GM23338 (cell line): ENCODE data around the gene ULBP3. TPM values are rescaled to one million over a fixed set of nuclear protein-coding genes. Genes with fewer than 3 reads are reported as not detected.

ENCODE experiments used
- ATAC-seq: fragments of 200-7000 bp; cut with Tn5 transposase; 3 replicates; pipeline ENCODE4 v1.9.1; 2020
- DNase-seq: peaks from one replicate; pipeline ENCODE4 v3.0.0-alpha.2; 2015; ENCODE audit warnings: low spot score
- H2AFZ ChIP-seq: fragments of 200-600 bp; sonication (generic); 2 replicates; pipeline ENCODE4 v1.8.0; 2016; ENCODE audit warnings: antibody characterized with exemption, mild to moderate bottlenecking, moderate library complexity
- H3F3A ChIP-seq: fragments of 200-600 bp; sonication (generic); replicated peaks from 2 replicates; pipeline ENCODE4 v1.8.0; 2017; ENCODE audit warnings: antibody characterized with exemption, mixed run types, low read depth
- H3K27ac ChIP-seq: fragments of 200-600 bp; sonication (generic); 2 replicates; pipeline ENCODE4 v1.6.1; 2016; ENCODE audit warnings: low read depth
- H3K27me3 ChIP-seq: fragments of 200-600 bp; sonication (generic); 2 replicates; pipeline ENCODE4 v1.8.0; 2016; ENCODE audit warnings: mild to moderate bottlenecking, mixed run types, moderate library complexity; ENCODE audit not compliant: insufficient read depth
- H3K36me3 ChIP-seq: fragments of 200-600 bp; sonication (generic); 2 replicates; pipeline ENCODE4 v1.8.0; 2016; ENCODE audit warnings: mild to moderate bottlenecking; ENCODE audit not compliant: insufficient read depth
- H3K4me1 ChIP-seq: fragments of 200-600 bp; sonication (generic); 2 replicates; pipeline ENCODE4 v1.8.0; 2016; ENCODE audit warnings: mild to moderate bottlenecking, moderate library complexity; ENCODE audit not compliant: insufficient read depth
- H3K4me2 ChIP-seq: fragments of 200-600 bp; sonication (generic); 2 replicates; pipeline ENCODE4 v1.7.1; 2017; ENCODE audit warnings: mixed run types
- H3K4me3 ChIP-seq: fragments of 200-600 bp; sonication (generic); 2 replicates; pipeline ENCODE4 v1.6.1; 2016; ENCODE audit warnings: mixed run types
- H3K79me2 ChIP-seq: fragments of 200-600 bp; sonication (generic); replicated peaks from 2 replicates; pipeline ENCODE4 v1.8.0; 2017; ENCODE audit warnings: mild to moderate bottlenecking; ENCODE audit not compliant: insufficient read depth
- H3K9me2 ChIP-seq: fragments of 200-600 bp; sonication (generic); 2 replicates; pipeline ENCODE4 v1.8.0; 2017; ENCODE audit not compliant: insufficient read depth
- H4K20me1 ChIP-seq: fragments of 200-600 bp; sonication (generic); replicated peaks from 2 replicates; pipeline ENCODE4 v1.8.0; 2017; ENCODE audit warnings: mild to moderate bottlenecking; ENCODE audit not compliant: insufficient read depth
- H3K27ac Mint-ChIP-seq: 2 replicates; pipeline ENCODE4 v1.8.0; 2020; ENCODE audit warnings: inconsistent platforms, mild to moderate bottlenecking, moderate library complexity, mixed read lengths
- H3K27me3 Mint-ChIP-seq: 3 replicates; pipeline ENCODE4 v1.8.0; 2022; ENCODE audit warnings: low read depth, mild to moderate bottlenecking, moderate library complexity, mixed read lengths, inconsistent platforms; ENCODE audit not compliant: insufficient read depth, poor library complexity
- H3K36me3 Mint-ChIP-seq: 3 replicates; pipeline ENCODE4 v1.8.0; 2021; ENCODE audit warnings: low read depth, mild to moderate bottlenecking, inconsistent platforms, moderate library complexity, mixed read lengths
- H3K4me1 Mint-ChIP-seq: 3 replicates; pipeline ENCODE4 v1.8.0; 2020; ENCODE audit warnings: mild to moderate bottlenecking, inconsistent platforms, mixed read lengths
- H3K4me3 Mint-ChIP-seq: 3 replicates; pipeline ENCODE4 v1.8.0; 2021; ENCODE audit warnings: moderate library complexity, mild to moderate bottlenecking, inconsistent platforms, mixed read lengths
- H3K9me3 Mint-ChIP-seq: 3 replicates; pipeline ENCODE4 v1.8.0; 2020; ENCODE audit warnings: moderate library complexity, mild to moderate bottlenecking, inconsistent platforms, mixed read lengths
- CREB1 ChIP-seq: fragments of 250-450 bp; sonication (Bioruptor Pico); IDR thresholded peaks from 2 replicates; pipeline ENCODE4 v1.5.0; 2020; ENCODE audit warnings: low read depth, mild to moderate bottlenecking, moderate library complexity
- CTCF ChIP-seq, 2 experiments: fragments of 200-600 bp in 1 of 2; sonication (generic) in 1 of 2; conservative IDR thresholded peaks; 2 replicates each; pipeline versions ENCODE4 v1.5.1 to v1.6.1; 2016 to 2017; ENCODE audit warnings: antibody characterized with exemption in 2 of 2, low read depth in 2 of 2, mild to moderate bottlenecking in 2 of 2, moderate library complexity in 1 of 2
- ETS1 ChIP-seq: IDR thresholded peaks from 2 replicates; pipeline ENCODE4 v1.6.1; 2016; ENCODE audit warnings: antibody characterized with exemption
- EZH2 ChIP-seq: fragments of 200-600 bp; sonication (generic); IDR thresholded peaks from one replicate; pipeline ENCODE4 v1.8.0; 2017; ENCODE audit warnings: antibody characterized with exemption, mild to moderate bottlenecking, low read depth; ENCODE audit not compliant: unreplicated experiment
- EZH2phosphoT487 ChIP-seq: fragments of 200-600 bp; sonication (generic); IDR thresholded peaks from one replicate; pipeline ENCODE4 v1.8.1; 2018; ENCODE audit warnings: antibody characterized with exemption; ENCODE audit not compliant: unreplicated experiment
- JUNB ChIP-seq: IDR thresholded peaks from one replicate; pipeline ENCODE4 v1.6.1; 2016; ENCODE audit warnings: antibody characterized with exemption; ENCODE audit not compliant: unreplicated experiment
- NANOG ChIP-seq: IDR thresholded peaks from 2 replicates; pipeline ENCODE4 v1.6.1; 2016; ENCODE audit warnings: antibody characterized with exemption, borderline replicate concordance
- POLR2AphosphoS5 ChIP-seq: IDR thresholded peaks from 2 replicates; pipeline ENCODE4 v1.6.1; 2016; ENCODE audit warnings: antibody characterized with exemption, low read depth
- STAT1 ChIP-seq: IDR thresholded peaks from one replicate; pipeline ENCODE4 v1.6.1; 2016; ENCODE audit warnings: antibody characterized with exemption; ENCODE audit not compliant: unreplicated experiment
- ZNF114 ChIP-seq: fragments of 250-450 bp; sonication (Bioruptor Pico); IDR thresholded peaks from 2 replicates; pipeline ENCODE4 v1.5.0; 2020; ENCODE audit warnings: mild to moderate bottlenecking, moderate library complexity
- ZNF331 ChIP-seq: fragments of 250-450 bp; sonication (Bioruptor Pico); IDR thresholded peaks from 2 replicates; pipeline ENCODE4 v1.5.0; 2020; ENCODE audit warnings: low read depth, mild to moderate bottlenecking, moderate library complexity
- ZNF462 ChIP-seq: fragments of 250-450 bp; sonication (Bioruptor Pico); IDR thresholded peaks from 2 replicates; pipeline ENCODE4 v1.5.0; 2020; ENCODE audit warnings: mild to moderate bottlenecking, moderate library complexity
- polyA plus RNA-seq: library from polyadenylated mRNA; unstranded; fragments of >200 nt; fragmentation: Nextera tagmentation; extraction: Ambion mirVana; gene quantifications from 2 replicates; pipeline ENCODE4 v1.2.1, GENCODE V29; 2016
- total RNA-seq: library from RNA; depleted of rRNA; stranded (reverse); fragments of >200 nt; shearing (Covaris generic); gene quantifications from 2 replicates; pipeline ENCODE4 v1.2.3, GENCODE V29; 2014
- TF ChIP-seq, protein P1 (sequence below): IDR thresholded peaks from one replicate; pipeline ENCODE4 v1.6.1; 2018; ENCODE audit warnings: antibody characterized with exemption; ENCODE audit not compliant: unreplicated experiment

Gene ULBP3
- total and polyA plus RNA-seq, 2 experiments from 2014 or later: 0.60 to 4.2 TPM

DNA sequence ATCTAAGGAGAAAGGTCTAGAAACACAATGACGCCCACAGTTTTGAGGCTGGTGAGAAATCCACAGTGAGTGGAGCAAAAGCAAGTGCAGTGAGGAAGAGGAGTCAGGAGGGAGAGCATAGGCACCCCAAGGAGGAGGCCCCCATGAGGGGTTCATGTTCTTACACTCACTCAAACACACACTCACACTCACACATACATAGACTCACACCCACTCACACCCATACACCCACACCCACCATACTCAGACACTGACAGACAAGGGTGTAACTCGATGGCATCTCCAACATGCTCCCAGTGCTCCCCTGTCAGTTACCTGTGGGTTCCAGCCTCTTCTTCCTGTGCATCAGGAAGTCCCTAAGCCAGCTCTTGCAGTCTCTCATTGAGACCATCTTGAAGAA is 3.8 kb downstream of the ULBP3 start:
- ATAC-seq: no peak
- Mint-ChIP-seq H3K4me3 (no peak overlapping the region), H3K27me3 (peaks cover 14% of the 10 kb centered on the region), H3K36me3 (peaks cover 3% of the 10 kb centered on the region; the same call in 2 of the 3 replicates), H3K9me3 (no peaks in the 10 kb centered on the region), H3K4me1 (peaks cover 2% of the 10 kb centered on the region; the same call in 2 of the 3 replicates), H3K27ac (no peak overlapping the region)
- Histone ChIP-seq H3K4me2 (no peak overlapping the region), H3K36me3 (no peaks in the 10 kb centered on the region), H4K20me1 (no peaks in the 10 kb centered on the region), H3F3A (no peaks in the 10 kb centered on the region), H3K9me2 (no peaks in the 10 kb centered on the region), H3K27ac (no peak overlapping the region), H3K79me2 (no peaks in the 10 kb centered on the region), H3K27me3 (peaks cover 23% of the 10 kb centered on the region), H3K4me1 (no peaks in the 10 kb centered on the region), H3K4me3 (no peak overlapping the region), H2AFZ (no peak overlapping the region)
- TF ChIP-seq JUNB (no peak), ZNF462 (CRISPR knock-in tag) (no peak), ETS1 (no peak), STAT1 (no peak), EZH2phosphoT487 (no peak), CREB1 (CRISPR knock-in tag) (no peak), ZNF331 (CRISPR knock-in tag) (no peak), EZH2 (no peak), CTCF (conservative IDR thresholded peaks at IDR 0.05; ENCODE audit: low read depth in 2 of 2) (no peak), ZNF114 (no peak), NANOG (no peak), POLR2AphosphoS5 (no peak)
- TF ChIP-seq, protein P1, sequence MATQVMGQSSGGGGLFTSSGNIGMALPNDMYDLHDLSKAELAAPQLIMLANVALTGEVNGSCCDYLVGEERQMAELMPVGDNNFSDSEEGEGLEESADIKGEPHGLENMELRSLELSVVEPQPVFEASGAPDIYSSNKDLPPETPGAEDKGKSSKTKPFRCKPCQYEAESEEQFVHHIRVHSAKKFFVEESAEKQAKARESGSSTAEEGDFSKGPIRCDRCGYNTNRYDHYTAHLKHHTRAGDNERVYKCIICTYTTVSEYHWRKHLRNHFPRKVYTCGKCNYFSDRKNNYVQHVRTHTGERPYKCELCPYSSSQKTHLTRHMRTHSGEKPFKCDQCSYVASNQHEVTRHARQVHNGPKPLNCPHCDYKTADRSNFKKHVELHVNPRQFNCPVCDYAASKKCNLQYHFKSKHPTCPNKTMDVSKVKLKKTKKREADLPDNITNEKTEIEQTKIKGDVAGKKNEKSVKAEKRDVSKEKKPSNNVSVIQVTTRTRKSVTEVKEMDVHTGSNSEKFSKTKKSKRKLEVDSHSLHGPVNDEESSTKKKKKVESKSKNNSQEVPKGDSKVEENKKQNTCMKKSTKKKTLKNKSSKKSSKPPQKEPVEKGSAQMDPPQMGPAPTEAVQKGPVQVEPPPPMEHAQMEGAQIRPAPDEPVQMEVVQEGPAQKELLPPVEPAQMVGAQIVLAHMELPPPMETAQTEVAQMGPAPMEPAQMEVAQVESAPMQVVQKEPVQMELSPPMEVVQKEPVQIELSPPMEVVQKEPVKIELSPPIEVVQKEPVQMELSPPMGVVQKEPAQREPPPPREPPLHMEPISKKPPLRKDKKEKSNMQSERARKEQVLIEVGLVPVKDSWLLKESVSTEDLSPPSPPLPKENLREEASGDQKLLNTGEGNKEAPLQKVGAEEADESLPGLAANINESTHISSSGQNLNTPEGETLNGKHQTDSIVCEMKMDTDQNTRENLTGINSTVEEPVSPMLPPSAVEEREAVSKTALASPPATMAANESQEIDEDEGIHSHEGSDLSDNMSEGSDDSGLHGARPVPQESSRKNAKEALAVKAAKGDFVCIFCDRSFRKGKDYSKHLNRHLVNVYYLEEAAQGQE: no peak
- DNase-seq: no peak
